Measurements from ENCODE around the gene RHBDD2.
"Not testable (repeated sequence)": the region's sequence is repeated elsewhere in the genome, so short reads cannot be mapped to it uniquely, and the experiment has no call there.

The RHBDD2 gene

DNA sequence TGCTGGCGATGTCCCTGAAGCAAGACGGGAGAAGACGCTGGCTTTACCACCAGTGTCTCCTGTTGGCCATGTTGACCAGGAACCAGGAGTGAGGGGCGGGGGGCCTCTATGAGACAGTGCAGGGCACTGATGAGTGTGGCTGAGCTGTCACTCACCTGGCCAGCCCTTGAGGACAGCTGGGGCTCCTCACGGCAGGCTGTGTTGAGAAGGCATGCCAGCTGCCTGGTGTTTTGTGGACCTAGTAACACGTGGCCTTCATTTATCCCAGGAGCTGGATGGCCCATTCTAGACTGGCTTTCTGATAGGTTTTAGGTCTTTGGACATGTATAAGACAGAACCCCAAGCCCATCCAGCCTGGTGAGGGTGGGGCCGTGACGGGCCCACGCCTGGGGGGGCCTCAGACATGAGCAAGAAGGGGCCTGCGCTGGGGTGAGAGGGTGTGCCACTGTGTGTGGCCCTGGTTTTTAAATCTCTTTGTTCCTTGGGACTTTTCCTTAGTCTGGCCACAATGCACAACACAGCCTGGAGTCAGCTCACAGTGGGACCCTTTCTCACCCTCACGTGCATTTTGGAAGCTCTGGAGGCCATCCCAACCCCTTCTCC, 10.5 kb downstream of the RHBDD2 start:
- DNase-seq (ENCODE audit: low spot score) = no peak

DNA sequence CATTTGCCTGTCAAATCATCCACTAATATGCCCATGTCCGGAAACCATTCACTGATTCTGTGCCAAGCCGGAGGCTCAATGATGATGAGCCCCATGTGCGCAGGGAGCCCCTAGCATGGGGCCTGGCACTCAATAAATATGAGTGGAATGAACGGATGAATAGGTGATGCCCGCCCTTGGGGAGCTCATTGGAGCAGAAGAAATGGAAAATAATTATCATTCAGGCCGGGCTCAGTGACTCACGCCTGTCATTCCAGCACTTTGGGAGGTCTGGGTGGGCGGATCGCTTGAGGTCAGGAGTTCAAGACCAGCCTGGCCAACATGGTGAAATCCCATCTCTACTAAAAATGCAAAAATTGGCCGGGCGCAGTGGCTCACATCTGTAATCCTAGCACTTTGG, 11.0 kb downstream of the RHBDD2 start:
- DNase-seq (ENCODE audit: low spot score) = no peak

- not testable (repeated sequence) for DNase-seq (ENCODE audit: low spot score)
Observed at GRCh38 chr7:75891237-75891636, 12.4 kb downstream of the RHBDD2 start.

DNA sequence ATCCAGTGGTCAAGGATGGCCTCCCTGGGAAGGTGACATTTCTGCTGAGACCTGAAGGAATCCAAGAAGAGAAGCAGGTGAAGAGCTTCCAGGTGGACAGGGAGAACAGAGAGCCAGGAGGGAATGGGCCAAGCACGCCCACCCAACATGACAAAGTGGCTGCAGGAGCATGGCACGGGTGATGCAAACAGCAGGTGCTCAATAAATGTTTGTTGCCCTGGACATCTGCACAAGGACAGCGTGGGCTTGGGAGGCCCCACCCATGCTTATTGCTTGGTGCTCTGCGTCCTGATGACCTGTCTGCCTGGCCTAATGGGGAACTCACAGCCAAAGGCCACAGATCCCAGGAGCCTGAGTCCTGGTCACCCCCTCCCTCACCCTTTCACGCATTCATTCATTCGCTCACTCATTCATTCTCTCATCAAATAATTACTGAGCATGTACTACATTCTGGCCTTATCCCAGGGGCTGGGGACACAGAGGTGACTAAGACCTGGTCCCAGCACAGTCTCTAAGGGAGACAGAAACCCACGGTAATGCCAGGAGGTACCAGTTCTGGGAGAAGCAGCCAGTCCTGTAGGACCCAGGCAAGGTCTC, 13.1 kb downstream of the RHBDD2 start:
- DNase-seq (ENCODE audit: low spot score) = no peak

DNA sequence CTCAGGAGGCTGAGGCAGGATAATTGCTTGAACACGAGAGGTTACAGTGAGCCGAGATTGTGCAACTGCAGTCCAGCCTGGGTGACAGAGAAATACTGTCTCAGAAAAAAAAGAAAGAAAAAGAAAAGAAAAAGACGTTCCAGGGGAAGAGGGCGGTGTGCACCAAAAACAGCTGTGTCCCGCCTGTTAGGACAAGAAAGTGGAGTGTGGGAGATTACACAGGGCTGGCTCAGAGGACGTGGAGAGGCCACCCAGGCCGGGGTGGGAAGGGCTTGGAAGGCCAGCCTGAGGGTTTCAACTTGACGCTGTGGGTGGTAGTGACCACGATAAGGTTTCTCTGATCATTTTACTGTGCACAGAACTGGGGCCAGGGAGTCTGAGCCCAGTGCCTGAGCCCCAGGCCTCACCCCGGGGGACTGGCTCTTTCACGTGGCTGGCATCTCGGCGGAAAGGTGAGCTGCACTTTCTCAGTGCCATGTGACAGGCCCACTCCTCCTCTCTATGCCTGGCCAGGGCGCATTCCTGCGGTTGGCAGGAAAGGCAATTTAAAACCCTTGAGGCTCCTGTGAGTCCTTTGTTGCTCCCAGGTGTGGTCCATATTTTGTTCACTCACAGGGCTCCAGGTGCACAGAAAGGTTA, 13.9 kb downstream of the RHBDD2 start:
- peak; percentile 38 for DNase-seq (ENCODE audit: low spot score)

DNA sequence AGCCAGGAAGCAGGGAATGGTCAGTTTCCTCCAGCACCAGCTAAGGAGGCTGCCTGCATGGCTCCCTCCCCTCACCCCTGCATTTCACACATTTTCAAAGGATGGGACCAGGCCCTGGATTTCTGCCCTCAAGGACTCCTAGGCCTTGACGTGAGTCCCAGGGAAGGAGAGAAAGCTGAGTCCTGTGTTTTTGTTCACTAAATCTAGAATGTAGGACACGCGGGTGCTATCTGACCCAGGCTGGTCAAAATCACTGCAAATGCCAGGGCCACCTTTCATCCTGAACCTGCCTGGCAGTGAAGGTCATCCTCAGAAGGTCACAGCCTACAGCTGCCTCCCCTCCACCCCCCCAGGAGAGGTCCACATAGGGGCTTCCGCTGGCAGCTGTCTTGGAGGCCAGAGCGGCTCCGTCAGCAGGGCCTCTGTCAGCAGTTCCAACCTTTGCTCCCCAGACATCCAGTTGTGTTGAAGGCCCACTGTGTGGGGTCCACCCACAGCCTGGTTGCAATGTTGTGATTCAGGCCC, 18.0 kb downstream of the RHBDD2 start:
- no peak for DNase-seq (ENCODE audit: low spot score)

GRCh38 chr7:75900617-75901315, 21.9 kb downstream of the RHBDD2 start:
- no peak for DNase-seq (ENCODE audit: low spot score)

- peak; percentile 69 for DNase-seq (ENCODE audit: low spot score)
Observed at GRCh38 chr7:75905785-75906604, 27.2 kb downstream of the RHBDD2 start.

- no peak for DNase-seq (ENCODE audit: low spot score)
Observed at GRCh38 chr7:75906991-75907667, 28.3 kb downstream of the RHBDD2 start.

DNA sequence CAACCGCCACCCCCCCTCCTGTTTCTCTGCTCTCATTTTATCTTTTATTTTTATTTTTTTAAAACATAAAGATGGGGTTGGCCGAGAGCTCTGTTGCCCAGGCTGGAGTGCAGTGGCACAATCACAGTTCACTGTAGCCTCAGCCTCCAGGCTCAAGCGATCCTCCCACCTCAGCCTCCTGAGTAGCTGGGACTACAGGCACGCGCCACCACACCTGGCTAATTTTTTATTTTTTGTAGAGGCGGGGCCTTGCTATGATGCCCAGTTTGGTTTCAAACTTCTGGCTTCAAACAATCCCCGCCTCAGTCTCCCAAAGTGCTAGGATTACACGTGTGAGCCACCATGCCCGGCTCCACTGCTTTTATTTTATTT, 28.8 kb downstream of the RHBDD2 start:
- not testable (repeated sequence) for DNase-seq (ENCODE audit: low spot score)

- no peak for DNase-seq (ENCODE audit: low spot score)
Observed at GRCh38 chr7:75909521-75910132, 30.8 kb downstream of the RHBDD2 start.

- not testable (repeated sequence) for DNase-seq (ENCODE audit: low spot score)
Observed at GRCh38 chr7:75911186-75911585, 32.4 kb downstream of the RHBDD2 start.

DNA sequence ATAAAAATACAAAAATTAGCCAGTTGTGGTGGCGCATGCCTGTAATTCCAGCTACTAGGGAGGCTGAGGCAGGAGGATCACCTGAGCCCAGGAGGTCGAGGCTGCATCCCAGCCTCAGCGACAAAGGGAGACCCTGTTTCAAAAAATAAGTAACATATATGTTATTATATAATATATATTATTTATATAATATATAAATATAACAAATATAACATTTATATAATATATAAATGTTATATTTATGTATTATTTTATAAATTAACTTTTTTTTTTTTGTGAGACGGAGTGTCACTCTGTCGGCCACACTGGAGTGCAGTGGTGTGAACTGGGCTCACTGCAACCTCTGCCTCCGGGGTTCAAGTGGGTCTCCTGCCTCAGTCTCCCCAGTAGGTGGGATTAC, 34.6 kb downstream of the RHBDD2 start:
- DNase-seq (ENCODE audit: low spot score) = no peak

- DNase-seq (ENCODE audit: low spot score) = no peak
Observed at GRCh38 chr7:75914169-75914654, 35.4 kb downstream of the RHBDD2 start.

DNA sequence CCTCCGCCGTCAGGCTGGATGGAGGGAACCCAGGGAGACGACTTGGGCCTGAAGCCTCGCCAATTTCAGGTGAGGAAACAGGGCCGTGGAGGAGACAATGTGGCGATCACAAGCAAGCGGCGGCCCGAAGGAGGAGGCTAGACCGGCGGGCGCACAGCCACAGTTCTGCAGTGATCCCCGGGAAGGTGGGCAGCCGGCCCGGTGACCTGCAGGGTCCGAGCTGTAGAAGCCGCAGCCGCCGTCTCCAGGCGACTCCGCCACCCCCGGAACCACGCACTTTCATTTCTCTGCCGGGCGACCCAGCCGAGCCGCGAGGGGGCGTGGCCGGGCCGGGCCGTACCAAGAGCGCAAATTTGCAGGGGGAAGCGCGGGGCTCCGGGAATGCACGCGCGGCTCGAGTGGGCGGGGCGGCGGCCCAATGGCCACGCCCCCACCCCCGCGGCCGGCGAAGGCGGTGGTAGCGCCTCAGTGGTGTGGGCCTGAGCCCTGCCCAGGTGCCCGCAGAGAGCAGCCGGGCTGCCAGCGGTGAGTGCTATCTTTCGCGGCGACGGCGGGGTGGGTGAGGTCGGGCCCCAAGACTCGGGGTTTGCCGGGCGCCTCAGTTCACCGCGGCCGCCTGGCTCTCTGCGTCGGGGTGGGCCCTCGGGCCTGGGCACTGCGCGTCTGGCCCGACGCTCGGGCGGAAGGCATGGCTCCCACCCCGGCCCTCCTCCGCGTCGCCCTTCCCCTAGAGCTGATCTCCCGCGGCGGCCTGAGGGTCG, 36.0 kb downstream of the RHBDD2 start, which contains the start of gene POR:
Gene POR, plus strand, starts transcription at position 501 of the 761 bp plus-strand sequence. CDS start 38,847 bp downstream, outside the sequence.
- DNase-seq (ENCODE audit: low spot score) = peak; percentile 98

DNA sequence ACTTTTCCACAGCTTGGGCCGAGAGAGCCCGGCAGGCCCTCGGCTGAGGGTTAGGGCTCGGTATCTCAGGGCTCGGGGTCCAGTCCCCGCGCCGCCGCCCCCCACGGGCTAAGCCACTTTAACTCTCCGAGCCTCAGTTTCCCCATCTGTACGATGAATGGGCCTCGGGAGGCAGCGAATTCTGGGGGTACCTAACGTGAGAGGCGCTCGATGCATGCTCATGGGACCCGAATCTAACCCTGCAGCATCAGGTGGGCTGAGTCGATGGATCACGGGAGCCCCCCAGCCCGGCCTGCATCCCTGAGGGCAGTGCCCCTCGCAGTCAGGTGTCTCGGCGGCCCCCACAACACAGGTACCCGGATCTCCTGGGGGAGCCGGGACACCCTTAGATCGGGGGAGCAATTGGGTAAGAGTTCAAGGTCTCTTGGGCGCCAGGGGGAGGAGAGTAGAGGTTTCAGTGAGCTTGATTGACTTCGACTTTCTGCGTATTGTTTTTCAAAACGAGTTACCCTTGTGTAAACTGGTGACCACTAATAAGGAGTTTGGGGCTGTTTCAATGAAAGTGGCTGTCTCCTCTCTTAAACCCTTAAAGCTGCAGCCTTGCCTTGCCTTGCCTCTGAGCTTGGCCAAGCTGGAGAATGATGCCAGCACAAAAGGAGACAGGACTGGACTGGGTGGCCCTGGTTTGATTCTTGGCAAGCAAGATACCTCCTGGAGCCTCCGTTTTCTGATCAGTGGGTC, 36.8 kb downstream of the RHBDD2 start:
- peak; percentile 23 for DNase-seq (ENCODE audit: low spot score)

- DNase-seq (ENCODE audit: low spot score) = no peak
Observed at GRCh38 chr7:75916259-75916658, 37.4 kb downstream of the RHBDD2 start.

DNA sequence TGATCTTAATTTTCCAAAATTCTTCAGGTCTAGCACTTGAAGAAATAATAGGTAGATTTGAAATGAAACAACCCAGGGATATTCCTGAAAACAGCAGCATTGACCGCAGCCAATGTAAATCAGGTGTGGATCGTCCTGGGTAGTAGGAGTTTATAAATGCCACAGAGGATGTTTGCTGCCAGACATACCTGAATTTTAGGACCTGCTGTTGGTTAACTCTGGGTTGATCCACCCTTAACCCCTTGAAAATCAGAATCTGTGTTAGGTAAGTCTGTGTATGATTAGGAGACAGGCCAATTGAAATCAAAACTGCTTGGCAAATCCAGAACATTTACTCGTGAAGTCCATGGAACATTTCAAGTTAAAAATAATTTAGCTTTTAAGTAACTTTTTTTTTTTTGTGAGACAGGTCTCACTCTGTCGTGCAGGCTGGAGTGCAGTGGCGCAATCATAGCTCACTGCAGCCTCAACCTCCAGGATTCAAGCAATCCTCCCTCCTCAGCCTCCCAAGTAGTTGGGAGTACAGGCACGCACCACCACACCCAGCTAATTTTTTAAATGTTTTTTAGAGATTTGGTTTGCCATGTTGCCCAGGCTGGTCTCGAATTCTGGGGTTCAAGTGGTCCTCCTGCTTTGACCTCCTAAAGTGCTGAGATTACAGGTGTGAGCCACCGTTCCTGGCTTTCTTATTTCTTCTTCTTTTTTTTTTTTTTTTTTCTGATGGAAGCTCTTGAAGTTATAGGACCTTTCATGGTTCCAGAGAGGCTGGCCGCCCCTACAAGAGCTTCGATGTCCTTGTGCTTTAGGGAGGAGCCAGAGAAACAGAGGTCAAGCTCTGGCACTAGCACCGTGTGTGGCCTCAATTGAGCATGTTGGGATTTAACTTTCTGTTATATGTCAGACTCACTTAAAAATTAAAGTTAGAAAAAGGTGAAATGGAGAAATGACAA, 38.1 kb downstream of the RHBDD2 start:
- no peak for DNase-seq (ENCODE audit: low spot score)
